ENCODE measurements around the gene DDX3X. TPM values are rescaled to one million over a fixed set of nuclear protein-coding genes. Genes with fewer than 3 reads are reported as not detected.

Gene DDX3X
- total and polyA plus RNA-seq, 2 of the 13 experiments (the other 11 are each of a cell fraction or from before 2014, with no cell fraction given): 53.5 to 239 TPM

GRCh38 chrX:41381685-41382084 lies 47.7 kb downstream of the DDX3X start (continued):
- TF ChIP-seq ARID5B (CRISPR knock-in tag; IDR thresholded peaks at IDR 0.05) (peak; percentile 83), ZNF460 (CRISPR knock-in tag; IDR thresholded peaks at IDR 0.05; ENCODE audit: borderline replicate concordance) (no peak), GATAD2A (CRISPR knock-in tag; IDR thresholded peaks at IDR 0.05) (peak; percentile 69), SRY (CRISPR knock-in tag; IDR thresholded peaks at IDR 0.05) (no peak), NR2F1 (CRISPR knock-in tag; IDR thresholded peaks at IDR 0.05) (peak; percentile 92 to 94), ZNF484 (CRISPR knock-in tag; IDR thresholded peaks at IDR 0.05; ENCODE audit: borderline replicate concordance, low read depth) (no peak), HOMEZ (CRISPR knock-in tag; IDR thresholded peaks at IDR 0.05; ENCODE audit: low read depth) (0 out of 2 replicates have a peak, but pooled peaks have one; percentile 35), ZNF17 (CRISPR knock-in tag; IDR thresholded peaks at IDR 0.05) (no peak), ZNF207 (IDR thresholded peaks at IDR 0.05; ENCODE audit: borderline replicate concordance) (no peak), HMGXB3 (CRISPR knock-in tag; IDR thresholded peaks at IDR 0.05; ENCODE audit: borderline replicate concordance) (no peak), LRRFIP1 (CRISPR knock-in tag; conservative IDR thresholded peaks at IDR 0.05) (no peak), ZNF605 (CRISPR knock-in tag; IDR thresholded peaks at IDR 0.05) (no peak), IKZF5 (CRISPR knock-in tag; IDR thresholded peaks at IDR 0.05) (peak; percentile 74), ZNF672 (CRISPR knock-in tag; IDR thresholded peaks at IDR 0.05) (no peak), MIER3 (CRISPR knock-in tag; IDR thresholded peaks at IDR 0.05; ENCODE audit: borderline replicate concordance) (peak; percentile 53; the same call in 1 of the 2 replicates), ZNF891 (CRISPR knock-in tag; IDR thresholded peaks at IDR 0.05) (no peak)

Measured in HepG2 (cell line).